Mesodermal cell (in vitro differentiated cells): ENCODE data around the gene ANKRD33.

Experiments
- H3K27ac ChIP-seq: 2 replicates; pipeline ENCODE4 v1.7.0; 2013; ENCODE audit warnings: mild to moderate bottlenecking, low read depth, low read length, moderate library complexity; ENCODE audit not compliant: severe bottlenecking
- H3K36me3 ChIP-seq: 2 replicates; pipeline ENCODE4 v1.7.1; 2013; ENCODE audit warnings: mild to moderate bottlenecking, low read length, moderate library complexity; ENCODE audit not compliant: control insufficient read depth, insufficient read depth
- H3K4me1 ChIP-seq: one replicate; pipeline ENCODE4 v1.7.1; 2013; ENCODE audit warnings: mild to moderate bottlenecking, low read length; ENCODE audit not compliant: insufficient read depth, control insufficient read depth, poor library complexity, severe bottlenecking
- H3K4me3 ChIP-seq: 2 replicates; pipeline ENCODE4 v1.7.0; 2013; ENCODE audit warnings: low read length, control low read depth, mild to moderate bottlenecking; ENCODE audit not compliant: insufficient read depth, poor library complexity, severe bottlenecking; ENCODE audit errors: extremely low read depth
- H3K9me3 ChIP-seq: 2 replicates; pipeline ENCODE4 v1.7.1; 2013; ENCODE audit warnings: mild to moderate bottlenecking, low read length, moderate library complexity; ENCODE audit not compliant: control insufficient read depth
- WGBS, 2 experiments: methylation state at CpG; one replicate each; pipeline ENCODE4 v1.1.5; 2013; ENCODE audit warnings: missing lambda C conversion rate in 2 of 2; ENCODE audit not compliant: insufficient coverage in 2 of 2; 5-methylcytosine and 5-hydroxymethylcytosine counted together

ANKRD33 gene

GRCh38 chr12:51938726-51939125 is 50.8 kb downstream of the ANKRD33 start:
- Histone ChIP-seq H3K4me1 (peaks cover 2% of the 10 kb centered on the region), H3K9me3 (no peaks in the 10 kb centered on the region), H3K36me3 (no peaks in the 10 kb centered on the region), H3K27ac (no peak overlapping the region), H3K4me3 (no peak overlapping the region)
- WGBS, 2 experiments: 98 to 100% methylated on average over 2 to 4 of the region's 6 CpGs

GRCh38 chr12:51941011-51941581 is 53.2 kb downstream of the ANKRD33 start:
- no peaks in the 10 kb centered on the region for H3K36me3 ChIP-seq
- H3K9me3 ChIP-seq: peaks cover 7% of the 10 kb centered on the region
- 80 to 84% methylated on average over 4 to 8 of the region's 15 CpGs for WGBS, 2 experiments
- no peak overlapping the region for H3K4me3 ChIP-seq
- H3K27ac ChIP-seq: no peak overlapping the region
- peaks cover 2% of the 10 kb centered on the region for H3K4me1 ChIP-seq
